Hepatocyte (in vitro differentiated cells): ENCODE results near the gene XRCC4. TPM values are rescaled to one million over a fixed set of nuclear protein-coding genes. Genes with fewer than 3 reads are reported as not detected.

ENCODE experiments used
- DNase-seq: peaks from one replicate; pipeline ENCODE4 v3.0.0-alpha.2; 2016; ENCODE audit warnings: low spot score
- H2AFZ ChIP-seq: fragments of 200-600 bp; sonication (generic); 2 replicates; pipeline ENCODE4 v1.6.0; 2016; ENCODE audit warnings: antibody characterized with exemption, mild to moderate bottlenecking
- H3K27ac ChIP-seq: fragments of 200-600 bp; sonication (generic); 2 replicates; pipeline ENCODE4 v1.5.1; 2016; ENCODE audit warnings: mild to moderate bottlenecking
- H3K27me3 ChIP-seq: fragments of 200-600 bp; sonication (generic); 2 replicates; pipeline ENCODE4 v1.6.1; 2016
- H3K36me3 ChIP-seq: fragments of 200-600 bp; sonication (generic); replicated peaks from 2 replicates; pipeline ENCODE4 v1.5.1; 2016; ENCODE audit warnings: low read depth; ENCODE audit not compliant: insufficient read depth
- H3K4me1 ChIP-seq: fragments of 200-600 bp; sonication (generic); 2 replicates; pipeline ENCODE4 v1.5.1; 2016; ENCODE audit warnings: mild to moderate bottlenecking, moderate library complexity; ENCODE audit not compliant: insufficient read depth
- H3K4me2 ChIP-seq: fragments of 200-600 bp; sonication (generic); 2 replicates; pipeline ENCODE4 v1.6.0; 2016
- H3K4me3 ChIP-seq: fragments of 200-600 bp; sonication (generic); 2 replicates; pipeline ENCODE4 v1.5.1; 2016; ENCODE audit warnings: mild to moderate bottlenecking
- H3K79me2 ChIP-seq: fragments of 200-600 bp; sonication (generic); 2 replicates; pipeline ENCODE4 v1.6.0; 2017; ENCODE audit warnings: mild to moderate bottlenecking
- H3K9me2 ChIP-seq: fragments of 200-600 bp; sonication (generic); replicated peaks from 2 replicates; pipeline ENCODE4 v1.6.0; 2017; ENCODE audit warnings: mild to moderate bottlenecking; ENCODE audit not compliant: insufficient read depth
- H3K9me3 ChIP-seq: fragments of 200-600 bp; sonication (generic); 2 replicates; pipeline ENCODE4 v1.5.1; 2016; ENCODE audit warnings: low read depth, mild to moderate bottlenecking
- H4K20me1 ChIP-seq: fragments of 200-600 bp; sonication (generic); 2 replicates; pipeline ENCODE4 v1.6.0; 2016; ENCODE audit warnings: mild to moderate bottlenecking; ENCODE audit not compliant: insufficient read depth, poor library complexity, severe bottlenecking
- EZH2 ChIP-seq: fragments of 200-600 bp; sonication (generic); IDR thresholded peaks from 2 replicates; pipeline ENCODE4 v1.6.1; 2016; ENCODE audit warnings: antibody characterized with exemption, mild to moderate bottlenecking, borderline replicate concordance
- EZH2phosphoT487 ChIP-seq: fragments of 200-600 bp; sonication (generic); IDR thresholded peaks from one replicate; pipeline ENCODE4 v1.6.1; 2018; ENCODE audit warnings: antibody characterized with exemption, mild to moderate bottlenecking, low read depth, moderate library complexity; ENCODE audit not compliant: unreplicated experiment, severe bottlenecking
- WGBS: methylation state at CpG from one replicate; pipeline ENCODE4 v1.1.6; 2016; ENCODE audit warnings: low lambda C conversion rate; ENCODE audit errors: missing lambda C conversion rate; 5-methylcytosine and 5-hydroxymethylcytosine counted together
- polyA plus RNA-seq: library from polyadenylated mRNA; unstranded; fragments of >200 nt; fragmentation: Nextera tagmentation; extraction: Ambion mirVana; gene quantifications from 2 replicates; pipeline ENCODE4 v1.2.1, GENCODE V29; 2016
- total RNA-seq: library from RNA; depleted of rRNA; stranded (reverse); fragments of >200 nt; gene quantifications from 2 replicates; pipeline ENCODE4 v1.2.3, GENCODE V29; 2014
- TF ChIP-seq, protein P1 (sequence below): fragments of 200-600 bp; sonication (generic); IDR thresholded peaks from 2 replicates; pipeline ENCODE4 v1.5.1; 2016; ENCODE audit warnings: antibody characterized with exemption, mild to moderate bottlenecking; ENCODE audit not compliant: poor library complexity

XRCC4 gene
- total and polyA plus RNA-seq, 2 experiments from 2014 or later = 12.7 to 21.5 TPM

DNA sequence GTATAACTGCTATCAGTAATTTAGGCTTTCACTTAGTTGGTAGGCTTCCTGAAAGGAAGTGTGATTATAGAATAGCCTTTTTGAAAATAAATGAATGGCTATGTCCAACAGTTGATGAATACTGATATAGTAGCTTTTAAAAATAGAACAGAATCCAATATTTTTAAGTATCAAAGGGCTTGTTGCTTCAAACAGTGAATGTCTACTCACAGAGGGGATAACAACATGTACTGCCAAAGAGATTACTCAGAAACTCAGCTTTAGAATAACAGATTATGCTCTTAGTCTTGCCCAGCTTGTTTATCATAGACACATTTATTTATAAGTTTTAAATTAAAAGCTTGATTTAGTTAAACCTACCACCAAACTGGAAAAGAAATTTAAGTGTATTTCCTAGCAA lies 132.6 kb downstream of the XRCC4 start:
- no peaks in the 10 kb centered on the region for H3K9me2 ChIP-seq
- H3K27ac ChIP-seq = no peak overlapping the region
- H3K4me1 ChIP-seq = no peaks in the 10 kb centered on the region
- no peak overlapping the region for H2AFZ ChIP-seq
- no peak overlapping the region for H3K4me3 ChIP-seq
- no peaks in the 10 kb centered on the region for H4K20me1 ChIP-seq
- DNase-seq = no peak
- no peak overlapping the region for H3K4me2 ChIP-seq
- no peaks in the 10 kb centered on the region for H3K9me3 ChIP-seq
- H3K79me2 ChIP-seq = no peaks in the 10 kb centered on the region
- TF ChIP-seq EZH2phosphoT487 = no peak
- TF ChIP-seq, protein P1, sequence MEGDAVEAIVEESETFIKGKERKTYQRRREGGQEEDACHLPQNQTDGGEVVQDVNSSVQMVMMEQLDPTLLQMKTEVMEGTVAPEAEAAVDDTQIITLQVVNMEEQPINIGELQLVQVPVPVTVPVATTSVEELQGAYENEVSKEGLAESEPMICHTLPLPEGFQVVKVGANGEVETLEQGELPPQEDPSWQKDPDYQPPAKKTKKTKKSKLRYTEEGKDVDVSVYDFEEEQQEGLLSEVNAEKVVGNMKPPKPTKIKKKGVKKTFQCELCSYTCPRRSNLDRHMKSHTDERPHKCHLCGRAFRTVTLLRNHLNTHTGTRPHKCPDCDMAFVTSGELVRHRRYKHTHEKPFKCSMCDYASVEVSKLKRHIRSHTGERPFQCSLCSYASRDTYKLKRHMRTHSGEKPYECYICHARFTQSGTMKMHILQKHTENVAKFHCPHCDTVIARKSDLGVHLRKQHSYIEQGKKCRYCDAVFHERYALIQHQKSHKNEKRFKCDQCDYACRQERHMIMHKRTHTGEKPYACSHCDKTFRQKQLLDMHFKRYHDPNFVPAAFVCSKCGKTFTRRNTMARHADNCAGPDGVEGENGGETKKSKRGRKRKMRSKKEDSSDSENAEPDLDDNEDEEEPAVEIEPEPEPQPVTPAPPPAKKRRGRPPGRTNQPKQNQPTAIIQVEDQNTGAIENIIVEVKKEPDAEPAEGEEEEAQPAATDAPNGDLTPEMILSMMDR = no peak
- no peak for TF ChIP-seq EZH2
- H3K27me3 ChIP-seq = no peaks in the 10 kb centered on the region
- no peaks in the 10 kb centered on the region for H3K36me3 ChIP-seq

GRCh38 chr5:83219077-83219476 lies 141.7 kb downstream of the XRCC4 start:
- Histone ChIP-seq H3K4me3 (no peak overlapping the region), H2AFZ (no peak overlapping the region), H3K4me2 (no peak overlapping the region), H3K9me2 (no peaks in the 10 kb centered on the region), H3K9me3 (no peaks in the 10 kb centered on the region), H4K20me1 (no peaks in the 10 kb centered on the region), H3K36me3 (no peaks in the 10 kb centered on the region), H3K27ac (no peak overlapping the region), H3K27me3 (no peaks in the 10 kb centered on the region), H3K4me1 (no peaks in the 10 kb centered on the region), H3K79me2 (no peaks in the 10 kb centered on the region)
- TF ChIP-seq EZH2phosphoT487 = no peak
- no peak for TF ChIP-seq EZH2
- TF ChIP-seq, protein P1 = no peak
- no peak for DNase-seq

- TF ChIP-seq EZH2phosphoT487 (no peak), EZH2 (no peak)
- TF ChIP-seq, protein P1 = no peak
- H3K4me2 ChIP-seq = no peak overlapping the region
- no peaks in the 10 kb centered on the region for H3K79me2 ChIP-seq
- no peaks in the 10 kb centered on the region for H4K20me1 ChIP-seq
- WGBS = 66% methylated on average over 4 of the region's 4 CpGs
- no peak overlapping the region for H2AFZ ChIP-seq
- no peaks in the 10 kb centered on the region for H3K4me1 ChIP-seq
- DNase-seq = no peak
- no peaks in the 10 kb centered on the region for H3K27me3 ChIP-seq
- H3K36me3 ChIP-seq = no peaks in the 10 kb centered on the region
- H3K27ac ChIP-seq = no peak overlapping the region
- no peaks in the 10 kb centered on the region for H3K9me3 ChIP-seq
- no peaks in the 10 kb centered on the region for H3K9me2 ChIP-seq
- no peak overlapping the region for H3K4me3 ChIP-seq
Measured at GRCh38 chr5:83219495-83219894, 142.1 kb downstream of the XRCC4 start.

- Histone ChIP-seq H3K4me3 (no peak overlapping the region), H3K4me2 (no peak overlapping the region)
- DNase-seq = no peak
Measured at GRCh38 chr5:83220331-83220730, 143.0 kb downstream of the XRCC4 start.

More at GRCh38 chr5:83220331-83220730, 143.0 kb downstream of the XRCC4 start:
- no peaks in the 10 kb centered on the region for H3K27me3 ChIP-seq
- TF ChIP-seq, protein P1 = no peak
- TF ChIP-seq EZH2 = no peak
- TF ChIP-seq EZH2phosphoT487 = no peak
- 48% methylated on average over 3 of the region's 3 CpGs for WGBS
- H3K9me3 ChIP-seq = no peaks in the 10 kb centered on the region
- H3K9me2 ChIP-seq = no peaks in the 10 kb centered on the region
- no peak overlapping the region for H3K27ac ChIP-seq
- H2AFZ ChIP-seq = no peak overlapping the region
- no peaks in the 10 kb centered on the region for H3K79me2 ChIP-seq
- H3K4me1 ChIP-seq = no peaks in the 10 kb centered on the region
- H4K20me1 ChIP-seq = no peaks in the 10 kb centered on the region
- no peaks in the 10 kb centered on the region for H3K36me3 ChIP-seq
